H1 (cell line): ENCODE data around the gene ENTPD1. TPM values are rescaled to one million over a fixed set of nuclear protein-coding genes. Genes with fewer than 3 reads are reported as not detected.

Source experiments
- CTCF ChIA-PET: fragments of 300-600 bp; sonication (Branson Sonifier 250); formaldehyde crosslinking; loops from one replicate; lab custom pipeline; 2021; ENCODE audit not compliant: partially characterized antibody; lab: Charles Lee
- POLR2A ChIA-PET: fragments of 300-600 bp; sonication (Branson Sonifier 250); formaldehyde crosslinking; loops from one replicate; lab custom pipeline; 2021; ENCODE audit warnings: inconsistent platforms; ENCODE audit not compliant: partially characterized antibody; lab: Charles Lee
- DNase-seq, 2 experiments: peaks; one replicate each; pipeline versions ENCODE4 v3.0.0 to v3.0.0-alpha.2; 2010 to 2022; ENCODE audit warnings: low spot score in 2 of 2, low read depth in 1 of 2, mixed read lengths in 1 of 2
- FAIRE-seq: peaks from 2 replicates; lab custom pipeline; 2011; peaks lifted over from hg19 to GRCh38; lab: Jason Lieb, UNC
- H2AFZ ChIP-seq: 2 replicates; pipeline ENCODE4 v1.8.1; 2012; ENCODE audit warnings: low read length, inconsistent platforms
- H2AK5ac ChIP-seq: 2 replicates; pipeline ENCODE4 v1.6.1; 2013; ENCODE audit warnings: low read depth, low read length
- H2BK120ac ChIP-seq: replicated peaks from 2 replicates; pipeline ENCODE3; 2013; ENCODE audit warnings: low read depth, low read length, inconsistent platforms
- H2BK12ac ChIP-seq: 2 replicates; pipeline ENCODE4 v1.6.1; 2013; ENCODE audit warnings: low read depth, low read length
- H2BK15ac ChIP-seq: 2 replicates; pipeline ENCODE4 v1.6.1; 2013; ENCODE audit warnings: low read length
- H2BK20ac ChIP-seq: 2 replicates; pipeline ENCODE4 v1.6.1; 2013; ENCODE audit warnings: low read length
- H2BK5ac ChIP-seq: 2 replicates; pipeline ENCODE4 v1.6.1; 2013; ENCODE audit warnings: low read depth, low read length
- H3K14ac ChIP-seq: 2 replicates; pipeline ENCODE4 v1.6.1; 2013; ENCODE audit warnings: inconsistent platforms; ENCODE audit not compliant: insufficient read length
- H3K18ac ChIP-seq: 2 replicates; pipeline ENCODE4 v1.6.1; 2013; ENCODE audit warnings: low read length; ENCODE audit errors: extremely low read depth
- H3K23ac ChIP-seq: 2 replicates; pipeline ENCODE4 v1.6.1; 2013; ENCODE audit warnings: inconsistent platforms; ENCODE audit not compliant: insufficient read length
- H3K23me2 ChIP-seq: 2 replicates; pipeline ENCODE4 v1.6.1; 2013; ENCODE audit warnings: low read depth, low read length
- H3K27ac ChIP-seq: 2 replicates; pipeline ENCODE4 v1.6.1; 2011; ENCODE audit warnings: low read depth, low read length, inconsistent platforms
- H3K27me3 ChIP-seq, 4 experiments: replicated peaks in 1 of 4; 1 replicate in 1 of 4; 2 replicates in 3 of 4; pipeline versions ENCODE4 v1.6.1 to v1.8.1; 2011 to 2013; ENCODE audit warnings: low read length in 3 of 4, mild to moderate bottlenecking in 3 of 4, inconsistent platforms in 2 of 4, mixed read lengths in 2 of 4, moderate library complexity in 1 of 4; ENCODE audit not compliant: control insufficient read depth in 3 of 4, insufficient read depth in 3 of 4; ENCODE audit errors: extremely low read depth in 1 of 4
- H3K36me3 ChIP-seq, 4 experiments: 2 replicates each; pipeline versions ENCODE4 v1.6.1 to v1.8.1; 2011 to 2013; ENCODE audit warnings: mild to moderate bottlenecking in 4 of 4, low read length in 3 of 4, moderate library complexity in 2 of 4, control low read depth in 1 of 4, inconsistent platforms in 1 of 4; ENCODE audit not compliant: insufficient read depth in 4 of 4, control insufficient read depth in 2 of 4
- H3K4ac ChIP-seq: replicated peaks from 2 replicates; pipeline ENCODE3; 2013; ENCODE audit warnings: low read length, low read depth, mixed read lengths, inconsistent platforms; ENCODE audit not compliant: insufficient read length
- H3K4me1 ChIP-seq, 4 experiments: replicated peaks in 1 of 4; 1 replicate in 1 of 4; 2 replicates in 3 of 4; pipeline versions ENCODE4 v1.6.1 to v1.8.1; 2011 to 2013; ENCODE audit warnings: low read length in 3 of 4, inconsistent platforms in 2 of 4, mixed read lengths in 1 of 4; ENCODE audit not compliant: insufficient read depth in 4 of 4, control insufficient read depth in 3 of 4
- H3K4me2 ChIP-seq, 2 experiments: 2 replicates each; pipeline versions ENCODE4 v1.6.1 to v1.8.1; 2011 to 2013; ENCODE audit warnings: low read depth in 2 of 2, low read length in 2 of 2, control low read depth in 1 of 2, inconsistent platforms in 1 of 2, mild to moderate bottlenecking in 1 of 2; ENCODE audit not compliant: insufficient read depth in 1 of 2
- H3K4me3 ChIP-seq, 4 experiments: fragments of 200-600, 300-600 bp in 1 of 4; sonication (generic), shearing (Covaris generic), sonication (Bioruptor Twin) in 1 of 4; 2 replicates each; pipeline versions ENCODE4 v1.5.1 to v1.8.1; 2011 to 2016; ENCODE audit warnings: low read length in 4 of 4, low read depth in 3 of 4, control low read depth in 2 of 4, inconsistent platforms in 2 of 4, mild to moderate bottlenecking in 2 of 4, mixed read lengths in 1 of 4, moderate library complexity in 1 of 4; ENCODE audit not compliant: insufficient read depth in 2 of 4; ENCODE audit errors: extremely low read depth in 1 of 4
- H3K56ac ChIP-seq: replicated peaks from 2 replicates; pipeline ENCODE3; 2013; ENCODE audit warnings: low read depth, mild to moderate bottlenecking, mixed read lengths, low read length, inconsistent platforms; ENCODE audit not compliant: insufficient read length
- H3K79me1 ChIP-seq: 2 replicates; pipeline ENCODE4 v1.6.1; 2013; ENCODE audit warnings: low read depth, low read length, control low read depth
- H3K79me2 ChIP-seq, 2 experiments: 2 replicates each; pipeline versions ENCODE4 v1.6.1 to v1.8.1; 2012 to 2013; ENCODE audit warnings: low read length in 2 of 2, mild to moderate bottlenecking in 2 of 2, inconsistent platforms in 1 of 2; ENCODE audit not compliant: insufficient read depth in 2 of 2, control insufficient read depth in 1 of 2
- H3K9ac ChIP-seq, 4 experiments: replicated peaks in 1 of 4; 1 replicate in 1 of 4; 2 replicates in 3 of 4; pipeline versions ENCODE4 v1.6.1 to v1.8.1; 2011 to 2013; ENCODE audit warnings: low read depth in 3 of 4, low read length in 3 of 4, control low read depth in 2 of 4, mild to moderate bottlenecking in 2 of 4, moderate library complexity in 2 of 4, inconsistent platforms in 1 of 4; ENCODE audit errors: extremely low read depth in 1 of 4
- H3K9me3 ChIP-seq, 2 experiments: 2 replicates each; pipeline versions ENCODE4 v1.6.1 to v1.8.1; 2012 to 2013; ENCODE audit warnings: mild to moderate bottlenecking in 2 of 2, moderate library complexity in 2 of 2, control low read depth in 1 of 2, inconsistent platforms in 1 of 2, low read depth in 1 of 2, low read length in 1 of 2, mixed read lengths in 1 of 2; ENCODE audit not compliant: insufficient read depth in 2 of 2
- H4K20me1 ChIP-seq, 2 experiments: replicated peaks in 1 of 2; 2 replicates each; pipeline versions ENCODE3 to v1.8.1; 2011 to 2013; ENCODE audit warnings: inconsistent platforms in 2 of 2, low read length in 2 of 2, mild to moderate bottlenecking in 1 of 2; ENCODE audit not compliant: insufficient read depth in 2 of 2, control insufficient read depth in 1 of 2
- H4K5ac ChIP-seq: 2 replicates; pipeline ENCODE4 v1.6.1; 2013; ENCODE audit warnings: low read length, low read depth, mixed read lengths, inconsistent platforms; ENCODE audit not compliant: insufficient read length
- H4K8ac ChIP-seq: 2 replicates; pipeline ENCODE4 v1.8.0; 2013; ENCODE audit warnings: mild to moderate bottlenecking, moderate library complexity, low read length, inconsistent platforms; ENCODE audit not compliant: insufficient read depth; ENCODE audit errors: extremely low read depth
- H4K91ac ChIP-seq: replicated peaks from 2 replicates; pipeline ENCODE3; 2013; ENCODE audit warnings: low read length, mixed read lengths, inconsistent platforms; ENCODE audit not compliant: insufficient read length
- BCL11A ChIP-seq, 2 experiments: IDR thresholded peaks; one replicate each; pipeline ENCODE4 v1.6.1; 2011; ENCODE audit warnings: low read depth in 2 of 2, low read length in 2 of 2, mild to moderate bottlenecking in 2 of 2
- CEBPB ChIP-seq: IDR thresholded peaks from 2 replicates; pipeline ENCODE4 v1.6.1; 2012; ENCODE audit warnings: low read depth, low read length
- GTF2F1 ChIP-seq: IDR thresholded peaks from 2 replicates; pipeline ENCODE4 v1.6.1; 2012; ENCODE audit warnings: low read depth, low read length, improper control_type of control experiment, borderline replicate concordance
- HDAC2 ChIP-seq, 2 experiments: fragments of 300-600 bp in 1 of 2; sonication (generic) in 1 of 2; IDR thresholded peaks; 2 replicates each; pipeline ENCODE4 v1.6.1; 2011 to 2012; ENCODE audit warnings: low read depth in 2 of 2, low read length in 2 of 2, mild to moderate bottlenecking in 2 of 2, moderate library complexity in 2 of 2, borderline replicate concordance in 1 of 2, inconsistent platforms in 1 of 2
- RFX5 ChIP-seq: IDR thresholded peaks from 2 replicates; pipeline ENCODE4 v1.6.1; 2011; ENCODE audit warnings: low read depth, low read length, improper control_type of control experiment, borderline replicate concordance
- RXRA ChIP-seq: IDR thresholded peaks from 2 replicates; pipeline ENCODE4 v1.6.1; 2011; ENCODE audit warnings: low read depth, mild to moderate bottlenecking, low read length, moderate library complexity; ENCODE audit not compliant: insufficient read depth
- SP1 ChIP-seq: IDR thresholded peaks from 2 replicates; pipeline ENCODE4 v1.6.1; 2011; ENCODE audit warnings: low read depth, low read length
- SRF ChIP-seq: IDR thresholded peaks from 2 replicates; pipeline ENCODE4 v1.6.1; 2011; ENCODE audit warnings: mild to moderate bottlenecking, low read depth, low read length, moderate library complexity
- YY1 ChIP-seq: IDR thresholded peaks from 2 replicates; pipeline ENCODE4 v1.6.1; 2011; ENCODE audit warnings: low read depth, mild to moderate bottlenecking, low read length
- WGBS, 2 experiments: shearing (Covaris generic) in 1 of 2; methylation state at CpG; one replicate each; pipeline versions ENCODE4 v1.1.6 to v1.1.7; 2013 to 2015; ENCODE audit warnings: low lambda C conversion rate in 2 of 2, mixed read lengths in 2 of 2, inconsistent platforms in 1 of 2, low coverage in 1 of 2, missing lambda C conversion rate in 1 of 2; ENCODE audit not compliant: insufficient replicate concordance in 2 of 2, insufficient coverage in 1 of 2, insufficient read length in 1 of 2; ENCODE audit errors: extremely low coverage in 1 of 2, missing lambda C conversion rate in 1 of 2; 5-methylcytosine and 5-hydroxymethylcytosine counted together
- polyA plus RNA-seq, 7 experiments: library from polyadenylated mRNA; depleted of rRNA in 3 of 7; stranded (reverse) in 5 of 7; unstranded in 2 of 7; fragments of >200 nt in 5 of 7; fragments of 200-250 nt in 2 of 7; gene quantifications; 1 replicate in 5 of 7; 2 replicates in 1 of 7; 4 replicates in 1 of 7; pipeline versions ENCODE4 v1.2.1 to v1.2.3, GENCODE V29; 2011 to 2013; ENCODE audit warnings: missing spikeins in 2 of 7, mixed read lengths in 2 of 7
- total RNA-seq: library from RNA; stranded (reverse); fragmentation: NEBNext Ultra II Directional; extraction: Animal tissue kit (Norgen Biotek cat#: 25700); gene quantifications from 2 replicates; pipeline ENCODE4 v1.2.1, GENCODE V29; 2021
- TF ChIP-seq, protein P1 (sequence below): IDR thresholded peaks from 2 replicates; pipeline ENCODE4 v1.6.1; 2011; ENCODE audit warnings: low read length, improper control_type of control experiment

ENTPD1 gene
- total and polyA plus RNA-seq, 2 of the 8 experiments (the other 6 are each of a cell fraction or from before 2014, with no cell fraction given): 2.2 to 2.5 TPM

DNA sequence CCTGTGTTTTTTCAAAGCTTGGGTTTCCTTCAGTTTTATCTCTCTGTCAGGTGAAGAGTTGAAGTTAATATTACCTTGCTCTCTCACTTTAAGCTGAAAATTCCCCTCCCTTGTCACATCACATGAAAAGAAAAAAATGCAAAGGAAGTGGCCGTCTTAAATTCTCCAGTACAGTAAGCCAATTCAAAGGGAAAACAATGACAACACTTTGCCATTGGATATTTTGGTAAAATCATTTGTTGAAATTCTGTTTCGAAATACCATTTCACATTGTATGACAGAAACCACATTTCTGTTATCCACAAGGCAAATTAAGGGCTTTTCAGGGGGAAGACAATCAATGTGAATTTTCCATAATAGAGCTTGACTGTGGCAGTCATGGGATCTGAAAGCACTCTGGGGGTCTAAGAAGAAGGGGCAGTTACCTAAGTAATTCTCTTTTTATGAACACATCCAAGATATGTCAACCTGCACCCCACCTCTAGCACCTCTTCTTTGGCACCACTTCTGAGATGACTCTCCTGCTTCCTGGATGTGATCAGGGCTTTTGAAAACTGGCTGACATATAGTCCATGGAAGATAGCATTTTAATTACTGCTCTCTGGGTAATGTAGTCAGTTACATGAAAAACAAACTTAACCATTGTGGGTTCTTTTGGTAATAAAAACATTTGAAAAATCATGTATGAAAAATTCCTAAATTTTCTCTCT is 63.8 kb downstream of the ENTPD1 start:
- Histone ChIP-seq H3K4ac (no peak overlapping the region), H2BK15ac (no peak overlapping the region), H2BK120ac (no peak overlapping the region), H3K36me3 (no peaks in the 10 kb centered on the region), H4K91ac (no peak overlapping the region), H2AFZ (no peak overlapping the region), H4K8ac (no peak overlapping the region), H3K4me1 (no peaks in the 10 kb centered on the region), H3K27me3 (no peaks in the 10 kb centered on the region), H3K18ac (no peak overlapping the region), H3K23me2 (no peaks in the 10 kb centered on the region), H3K4me3 (no peak overlapping the region), H3K79me2 (no peaks in the 10 kb centered on the region), H3K14ac (no peak overlapping the region), H2BK12ac (no peak overlapping the region), H2BK5ac (no peak overlapping the region), H4K20me1 (no peaks in the 10 kb centered on the region), H4K5ac (no peak overlapping the region), H3K79me1 (no peaks in the 10 kb centered on the region), H2AK5ac (no peak overlapping the region), H3K4me2 (no peak overlapping the region), H3K23ac (no peak overlapping the region), H3K56ac (no peak overlapping the region), H2BK20ac (no peak overlapping the region), H3K9me3 (no peaks in the 10 kb centered on the region), H3K27ac (no peak overlapping the region), H3K9ac (no peak overlapping the region)
- no peak for DNase-seq
- ChIA-PET CTCF (interaction anchor here (1.2 to 3.1 kb wide), 2 partner anchors 8 to 21 kb away, joined by 3 to 15 read pairs; no protein-coding TSS in a partner anchor), POLR2A (no interaction called here)
- WGBS, 2 experiments: 84% methylated on average over 2 of the region's 2 CpGs; no CpG with 5 or more reads in 1 of the 2 experiments
- no peak for FAIRE-seq
- TF ChIP-seq GTF2F1 (no peak), RFX5 (no peak), SP1 (no peak), RXRA (no peak), SRF (no peak), CEBPB (no peak), YY1 (no peak), BCL11A (IDR thresholded peaks at IDR 0.05; ENCODE audit: low read depth in 2 of 2, low read length in 2 of 2) (no peak), HDAC2 (IDR thresholded peaks at IDR 0.05; ENCODE audit: borderline replicate concordance in 1 of 2, low read depth in 2 of 2, low read length in 2 of 2) (no peak)
- TF ChIP-seq, protein P1, sequence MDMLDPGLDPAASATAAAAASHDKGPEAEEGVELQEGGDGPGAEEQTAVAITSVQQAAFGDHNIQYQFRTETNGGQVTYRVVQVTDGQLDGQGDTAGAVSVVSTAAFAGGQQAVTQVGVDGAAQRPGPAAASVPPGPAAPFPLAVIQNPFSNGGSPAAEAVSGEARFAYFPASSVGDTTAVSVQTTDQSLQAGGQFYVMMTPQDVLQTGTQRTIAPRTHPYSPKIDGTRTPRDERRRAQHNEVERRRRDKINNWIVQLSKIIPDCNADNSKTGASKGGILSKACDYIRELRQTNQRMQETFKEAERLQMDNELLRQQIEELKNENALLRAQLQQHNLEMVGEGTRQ: no peak
